Stimulated activated CD4-positive, alpha-beta T cell treated with anti-CD3 and anti-CD28 coated beads, Interleukin-2, amount 100 ng/mL, for 24 hours (primary cell): ENCODE data around the gene NEO1.
"Not testable (repeated sequence)": the region's sequence is repeated elsewhere in the genome, so short reads cannot be mapped to it uniquely, and the experiment has no call there.

Experiments
- DNase-seq, 2 donors: peaks; one replicate each; pipeline ENCODE4 v3.0.0-alpha.2; 2020

Gene NEO1

GRCh38 chr15:73282567-73283365 lies 230.5 kb downstream of the NEO1 start:
- DNase-seq: no peak

GRCh38 chr15:73283366-73283962 lies 231.2 kb downstream of the NEO1 start:
- no peak for DNase-seq

DNA sequence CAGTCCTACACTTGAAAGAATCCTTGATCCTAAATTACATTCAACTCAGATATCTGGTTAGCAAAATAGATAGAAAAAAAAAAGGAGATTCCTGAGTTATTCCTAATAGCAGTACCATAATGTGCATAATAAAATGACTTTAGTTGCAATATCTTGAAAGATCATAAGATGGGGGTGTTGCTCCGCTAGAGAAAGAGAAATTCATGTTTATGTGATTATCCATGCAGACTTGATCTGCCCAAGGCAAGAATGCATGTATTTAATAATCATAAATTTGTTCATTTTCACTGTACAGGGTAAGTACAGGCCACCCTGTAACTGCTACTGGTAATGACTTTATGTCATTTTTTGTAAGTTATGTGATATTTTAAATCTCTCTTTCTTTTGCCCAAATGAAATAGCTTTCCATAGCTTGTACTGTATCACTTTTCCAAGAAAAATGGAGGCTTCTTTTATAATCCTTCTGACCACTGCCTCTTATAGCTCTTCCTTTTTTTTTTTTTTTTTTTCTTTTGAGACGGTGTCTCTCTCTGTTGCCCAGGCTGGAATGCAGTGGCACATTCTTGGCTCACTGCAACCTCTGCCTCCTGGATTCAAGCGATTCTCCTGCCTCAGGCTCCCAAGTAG lies 231.9 kb downstream of the NEO1 start:
- DNase-seq: no peak

DNA sequence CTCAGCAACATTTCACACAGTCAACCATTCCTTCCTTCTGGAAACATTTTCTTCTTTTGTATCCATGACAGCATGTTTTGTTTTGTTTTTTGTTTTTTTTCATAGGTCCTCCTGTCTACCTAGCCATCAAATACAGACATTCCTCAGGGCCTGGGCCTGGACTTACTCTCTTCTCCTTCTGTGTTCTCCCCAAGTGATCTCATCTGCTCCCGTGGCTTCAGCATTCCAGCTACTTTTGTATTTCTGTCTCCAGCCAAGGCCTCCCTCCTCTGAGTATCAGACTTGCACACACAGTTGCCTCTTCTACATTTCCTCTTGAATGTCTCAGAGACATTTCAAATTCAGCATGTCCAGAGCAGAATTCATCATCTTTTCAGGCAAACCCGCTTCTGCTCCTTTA lies 234.0 kb downstream of the NEO1 start:
- DNase-seq: no peak

- no peak for DNase-seq
Measured at GRCh38 chr15:73287019-73287418, 234.8 kb downstream of the NEO1 start.

DNA sequence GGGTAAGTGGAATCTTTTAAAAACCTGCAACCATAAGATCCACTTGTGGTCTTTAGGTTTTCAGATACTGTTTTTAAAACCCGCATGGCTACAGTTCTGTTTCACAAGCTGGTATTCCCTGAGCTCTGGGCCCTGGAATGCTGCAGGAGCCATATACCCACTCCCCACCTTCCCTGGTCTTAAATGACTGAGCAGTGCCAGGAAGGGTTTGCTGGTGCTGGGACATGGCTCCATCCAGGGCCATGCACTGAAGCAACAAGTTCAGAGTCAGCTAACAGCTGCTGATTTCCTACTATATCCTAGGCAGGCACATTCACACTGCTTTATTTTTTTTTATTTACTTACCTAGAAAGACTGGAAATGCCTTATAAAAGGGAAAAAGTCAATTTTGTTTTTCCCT lies 239.2 kb downstream of the NEO1 start:
- DNase-seq: no peak

DNA sequence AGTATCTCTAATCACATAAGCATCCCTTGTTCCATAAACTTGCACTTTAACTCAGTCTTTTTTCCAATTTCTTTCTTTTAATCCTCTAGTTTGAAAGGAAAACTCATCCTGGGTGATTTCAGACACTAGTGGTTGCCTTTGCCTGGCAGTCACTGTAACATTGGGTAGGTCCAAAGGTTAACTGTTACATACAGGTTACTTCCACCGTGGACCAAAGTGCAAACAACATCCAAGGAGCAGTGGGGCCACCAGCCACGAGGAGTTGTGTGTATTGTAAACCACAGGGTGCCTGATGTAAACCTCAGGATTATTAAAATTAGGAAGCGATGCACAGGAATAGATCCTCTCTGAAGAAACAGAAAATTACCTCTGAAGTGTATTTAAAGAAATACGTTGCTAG lies 241.5 kb downstream of the NEO1 start:
- no peak for DNase-seq

DNA sequence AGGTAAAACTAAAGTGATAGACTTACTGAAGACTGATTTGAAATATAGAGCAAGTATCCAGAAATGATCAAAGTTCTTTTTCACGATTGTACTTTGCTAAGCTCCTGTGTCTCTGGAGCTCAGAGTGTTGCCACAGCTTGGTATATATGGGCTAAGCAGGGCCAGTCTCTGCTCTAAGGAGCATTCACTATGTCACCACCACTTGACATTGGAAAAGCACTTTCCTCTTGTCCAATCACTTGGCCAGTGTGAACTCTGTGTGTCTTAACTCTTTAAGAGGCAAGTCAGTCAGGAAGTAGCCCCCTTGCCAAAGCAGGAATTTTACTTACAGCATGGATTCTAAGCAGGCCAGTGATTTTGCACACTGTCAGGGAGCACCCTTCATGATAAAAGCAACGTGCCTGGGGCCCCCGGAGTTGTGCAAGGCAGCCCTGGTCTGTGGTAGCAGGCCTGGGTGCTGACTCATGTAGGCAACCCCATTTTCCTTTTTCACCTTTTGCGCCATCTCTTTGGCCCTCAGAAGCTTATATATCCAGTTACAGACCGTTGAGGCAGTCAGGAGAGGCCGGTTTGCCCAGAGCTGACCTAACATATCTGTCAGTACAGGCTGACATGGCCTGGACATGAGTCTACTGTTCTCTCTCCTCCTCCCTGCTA lies 243.5 kb downstream of the NEO1 start:
- no peak for DNase-seq

DNA sequence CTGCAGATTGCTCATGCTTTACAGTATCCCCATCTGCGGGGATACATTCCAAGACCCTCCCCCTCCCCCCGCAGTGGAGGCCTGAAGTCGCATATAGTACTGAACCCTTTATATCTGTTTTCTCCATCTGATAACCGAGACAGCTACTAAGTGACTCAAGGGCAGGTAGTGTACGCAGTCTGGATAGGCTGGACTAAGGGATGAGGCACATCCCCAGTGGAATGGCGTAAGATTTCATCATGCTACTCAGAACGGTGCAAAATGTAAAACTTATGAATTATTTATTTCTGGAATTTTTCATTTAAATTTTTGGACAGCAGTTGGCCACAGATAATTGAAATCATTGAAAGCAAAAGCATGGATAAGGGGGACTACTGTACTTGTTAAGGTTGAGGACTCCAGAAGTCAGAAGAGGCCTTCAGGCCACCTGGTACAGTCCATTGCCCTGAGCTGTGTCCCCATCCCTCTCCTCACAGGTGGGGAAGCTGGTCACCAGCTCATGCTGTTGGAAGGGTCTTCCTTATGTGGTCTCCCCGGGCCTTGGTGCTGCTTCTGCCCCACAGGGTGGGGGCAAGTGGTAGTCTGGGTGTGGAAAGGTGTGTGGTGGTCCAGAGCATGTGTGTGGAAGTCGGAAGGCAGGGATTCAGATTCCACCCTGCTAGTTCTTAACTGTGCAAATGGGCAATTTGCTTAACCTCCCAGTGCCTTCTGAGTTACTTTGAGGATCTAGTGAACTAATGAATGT lies 244.5 kb downstream of the NEO1 start:
- no peak for DNase-seq

DNA sequence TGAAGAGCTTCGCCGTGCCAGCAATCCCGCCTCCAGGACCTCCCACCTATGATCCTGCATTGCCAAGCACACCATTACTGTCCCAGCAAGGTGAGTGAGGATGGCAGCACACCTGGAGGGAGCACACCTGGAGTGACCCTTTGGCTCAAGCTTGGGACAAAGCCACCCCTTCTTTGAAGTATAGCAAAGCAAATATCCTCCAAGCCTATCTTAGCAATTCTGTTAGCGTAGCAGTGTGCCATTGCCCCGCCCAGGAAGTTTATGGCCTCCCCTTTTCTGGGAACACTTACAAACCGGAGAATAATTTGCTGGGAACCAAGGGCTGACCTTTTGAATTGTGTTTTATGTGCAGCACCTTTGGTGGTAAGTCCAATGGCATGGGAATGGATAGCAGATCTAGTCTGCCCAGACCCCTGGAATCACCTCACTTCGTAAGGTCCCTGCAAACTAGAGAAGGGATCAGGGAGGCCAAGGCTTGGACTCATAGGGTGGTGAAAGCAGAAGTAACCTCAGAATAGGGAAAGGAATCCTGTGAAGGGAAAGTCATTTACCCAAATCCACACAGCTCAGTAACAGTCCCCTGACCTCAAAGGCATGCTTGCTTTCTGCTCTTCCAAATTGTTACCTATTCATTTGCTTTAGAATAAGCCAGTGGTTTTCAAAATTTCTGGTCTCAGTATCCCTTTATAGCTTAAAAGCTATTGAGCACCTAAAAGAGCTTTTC lies 246.4 kb downstream of the NEO1 start:
- DNase-seq: no peak

DNA sequence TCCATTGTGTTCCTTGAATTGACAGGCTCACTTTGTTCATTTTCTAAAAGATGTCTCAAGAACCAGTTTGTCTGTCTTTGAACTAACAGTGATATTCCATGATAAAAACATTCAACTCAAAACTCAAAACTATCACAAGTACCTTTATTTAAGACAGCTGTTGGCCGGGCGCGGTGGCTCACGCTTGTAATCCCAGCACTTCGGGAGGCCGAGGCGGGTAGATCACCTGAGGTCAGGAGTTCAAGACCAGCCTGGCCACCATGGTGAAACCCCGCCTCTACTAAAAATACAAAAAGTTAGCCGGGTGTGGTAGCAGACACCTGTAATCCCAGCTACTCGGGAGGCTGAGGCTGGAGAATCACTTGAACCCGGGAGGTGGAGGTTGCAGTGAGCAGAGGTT lies 248.0 kb downstream of the NEO1 start:
- not testable (repeated sequence) for DNase-seq

- DNase-seq: no peak
Measured at GRCh38 chr15:73303636-73304035, 251.4 kb downstream of the NEO1 start.

GRCh38 chr15:73305331-73306211 lies 253.3 kb downstream of the NEO1 start:
- peak in 1 of 2 donors; percentile 27 for DNase-seq

DNA sequence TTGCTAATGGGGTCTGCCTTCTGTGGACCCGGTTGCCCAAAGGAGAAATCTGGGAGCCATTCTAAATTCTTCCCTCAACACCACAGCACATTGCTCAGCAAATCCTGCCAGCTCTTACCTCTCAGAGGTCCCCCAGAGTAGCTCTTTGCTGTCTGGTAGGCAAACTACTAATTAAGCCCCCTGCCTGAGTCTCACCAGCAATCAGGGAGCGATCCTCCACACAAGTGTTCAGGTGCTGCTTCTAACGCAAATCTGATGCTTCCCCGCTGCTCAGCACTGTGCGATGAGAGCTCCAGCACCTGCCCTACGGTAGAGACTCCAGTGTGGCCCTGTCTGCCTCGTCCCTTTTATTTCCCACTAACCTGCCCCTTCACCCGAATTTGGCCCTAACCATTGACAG lies 256.0 kb downstream of the NEO1 start:
- no peak for DNase-seq

- DNase-seq: no peak
Measured at GRCh38 chr15:73313861-73314260, 261.6 kb downstream of the NEO1 start.

- no peak for DNase-seq
Measured at GRCh38 chr15:73317651-73318462, 265.6 kb downstream of the NEO1 start.

DNA sequence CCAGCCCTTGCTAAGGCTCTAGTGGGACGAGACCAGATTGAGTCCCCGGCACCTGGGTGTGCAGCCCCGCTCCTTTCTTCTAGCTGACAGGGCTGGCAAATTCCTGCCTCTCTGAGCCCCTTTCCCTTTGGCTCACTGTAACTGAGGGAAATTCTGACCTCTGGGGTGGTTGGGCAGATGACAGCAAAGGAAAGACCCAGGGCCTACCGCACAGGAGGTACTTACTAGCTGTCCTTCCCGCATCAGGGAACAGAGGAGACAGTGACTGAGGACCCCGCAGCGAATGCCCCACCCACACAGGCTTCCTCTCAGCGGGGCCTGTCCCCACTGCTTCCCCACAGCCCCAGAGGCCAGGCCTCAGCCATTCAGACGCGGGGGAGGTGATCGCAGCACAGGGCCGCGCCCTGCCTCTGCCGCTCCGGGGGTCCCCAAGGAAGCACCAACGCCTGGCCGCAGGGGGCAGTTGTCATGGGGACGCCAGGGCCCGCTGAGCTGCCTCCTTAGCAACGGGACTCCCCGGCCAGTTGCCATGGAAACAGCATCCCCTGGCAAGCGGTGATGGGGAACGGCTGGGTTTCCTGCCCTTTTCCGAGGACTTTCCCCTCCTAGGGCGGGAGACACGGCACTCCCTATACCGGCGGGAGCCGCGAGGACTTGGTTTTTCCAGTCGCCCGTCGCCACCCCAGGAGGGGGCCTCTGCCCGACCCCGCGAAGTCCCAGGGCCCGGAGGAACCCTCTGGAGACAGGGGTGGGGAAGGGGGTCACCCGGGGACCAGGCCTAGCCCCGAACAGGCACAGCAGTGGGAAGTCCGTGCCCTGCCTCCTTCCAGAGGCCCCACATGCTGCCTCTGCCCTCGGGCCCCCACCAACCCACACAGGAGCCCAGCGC lies 266.4 kb downstream of the NEO1 start:
- no peak for DNase-seq

DNA sequence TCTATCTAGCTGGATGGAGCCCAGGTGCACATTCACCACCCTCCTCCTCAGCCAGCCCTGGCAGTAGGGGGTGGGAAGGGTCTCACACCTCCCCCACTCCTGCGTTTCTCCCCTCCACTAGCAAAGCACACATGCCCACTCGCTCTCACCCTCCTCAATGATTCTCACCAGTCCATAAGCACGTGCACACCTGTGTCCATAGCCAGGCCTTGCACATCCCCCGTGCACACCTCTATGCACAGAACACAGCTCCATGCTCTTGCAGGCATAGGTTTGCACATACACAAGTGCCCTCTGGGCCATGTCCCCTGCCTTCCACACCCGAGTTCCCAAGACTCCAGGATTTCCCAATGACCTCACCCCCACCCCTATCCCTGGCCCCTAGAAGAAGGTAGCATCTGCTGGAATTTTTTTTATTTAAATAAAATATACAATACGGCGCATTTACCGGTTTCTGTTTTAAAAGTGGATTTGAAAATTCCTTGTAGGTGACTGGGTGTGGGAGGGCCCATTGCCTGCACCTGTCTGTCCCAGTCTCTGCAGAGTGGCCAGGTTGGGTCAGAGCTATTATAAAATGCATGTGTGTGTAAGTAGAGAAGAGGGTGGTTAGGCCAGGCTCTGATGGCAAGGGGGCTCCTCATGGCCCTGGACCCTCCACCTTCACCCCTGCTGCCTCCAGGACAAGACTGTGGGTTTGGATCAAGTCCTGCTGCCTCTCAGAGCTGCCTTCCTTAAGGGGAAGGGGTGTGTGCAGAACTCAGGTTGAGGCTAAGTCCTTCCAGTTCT lies 267.4 kb downstream of the NEO1 start:
- DNase-seq: no peak
